IPS-20b (cell line): ENCODE results near the gene ASTN2.

Experiments
- H3K27ac ChIP-seq: one replicate; pipeline ENCODE4 v1.5.1; 2013; ENCODE audit warnings: low read length
- H3K27me3 ChIP-seq: 2 replicates; pipeline ENCODE4 v1.6.1; 2013; ENCODE audit warnings: mild to moderate bottlenecking, low read length, inconsistent platforms; ENCODE audit not compliant: insufficient read depth
- H3K36me3 ChIP-seq: 2 replicates; pipeline ENCODE4 v1.6.1; 2013; ENCODE audit warnings: low read depth, mild to moderate bottlenecking, inconsistent platforms, low read length, moderate library complexity; ENCODE audit not compliant: insufficient read depth
- H3K4me1 ChIP-seq: 2 replicates; pipeline ENCODE4 v1.6.1; 2013; ENCODE audit warnings: mild to moderate bottlenecking, control low read depth, inconsistent platforms, low read length, moderate library complexity; ENCODE audit not compliant: insufficient read depth
- H3K4me3 ChIP-seq: 2 replicates; pipeline ENCODE4 v1.5.1; 2013; ENCODE audit warnings: mild to moderate bottlenecking, low read length, inconsistent platforms
- H3K9ac ChIP-seq: 2 replicates; pipeline ENCODE4 v1.6.1; 2013; ENCODE audit warnings: low read depth, mild to moderate bottlenecking, inconsistent platforms, low read length, moderate library complexity
- H3K9me3 ChIP-seq: 2 replicates; pipeline ENCODE4 v1.6.1; 2013; ENCODE audit warnings: mild to moderate bottlenecking, low read depth, low read length, inconsistent platforms; ENCODE audit not compliant: insufficient read depth

The ASTN2 gene

DNA sequence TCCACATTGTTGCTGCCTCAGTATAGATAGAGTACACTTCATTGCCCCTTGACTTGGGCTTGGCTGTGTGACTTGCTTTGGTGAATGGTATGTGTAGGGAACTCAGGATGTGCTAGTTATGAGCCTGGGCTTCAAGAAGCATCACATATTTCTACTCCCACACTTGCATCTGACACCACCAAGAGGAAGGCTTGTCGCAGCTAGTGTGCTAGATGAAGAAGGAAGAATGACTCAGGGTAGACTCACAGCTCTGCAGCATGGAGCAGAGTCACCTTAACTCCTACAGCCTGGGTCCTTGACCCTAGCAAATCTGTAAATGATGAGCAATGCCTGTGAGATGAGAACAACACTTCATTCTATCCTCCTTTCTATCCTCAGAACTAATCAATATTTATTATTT lies 261.8 kb downstream of the ASTN2 start:
- H3K36me3 ChIP-seq, result no peaks in the 10 kb centered on the region
- H3K4me1 ChIP-seq, result no peaks in the 10 kb centered on the region
- H3K9me3 ChIP-seq, result no peaks in the 10 kb centered on the region
- no peaks in the 10 kb centered on the region for H3K27me3 ChIP-seq
- no peak overlapping the region for H3K4me3 ChIP-seq
- no peak overlapping the region for H3K9ac ChIP-seq
- no peak overlapping the region for H3K27ac ChIP-seq

GRCh38 chr9:117151716-117152115 lies 263.1 kb downstream of the ASTN2 start:
- Histone ChIP-seq H3K27me3 (no peaks in the 10 kb centered on the region), H3K36me3 (no peaks in the 10 kb centered on the region), H3K27ac (no peak overlapping the region), H3K4me1 (no peaks in the 10 kb centered on the region), H3K4me3 (no peak overlapping the region), H3K9ac (no peak overlapping the region), H3K9me3 (no peaks in the 10 kb centered on the region)

- Histone ChIP-seq H3K9me3 (no peaks in the 10 kb centered on the region), H3K9ac (no peak overlapping the region), H3K27me3 (no peaks in the 10 kb centered on the region), H3K36me3 (no peaks in the 10 kb centered on the region), H3K4me3 (no peak overlapping the region), H3K4me1 (no peaks in the 10 kb centered on the region), H3K27ac (no peak overlapping the region)
Measured at GRCh38 chr9:117149996-117150395, 264.9 kb downstream of the ASTN2 start.

- H3K9me3 ChIP-seq, result no peaks in the 10 kb centered on the region
- H3K36me3 ChIP-seq, result no peaks in the 10 kb centered on the region
- no peak overlapping the region for H3K4me3 ChIP-seq
- no peak overlapping the region for H3K9ac ChIP-seq
- H3K4me1 ChIP-seq, result no peaks in the 10 kb centered on the region
- no peak overlapping the region for H3K27ac ChIP-seq
- H3K27me3 ChIP-seq, result no peaks in the 10 kb centered on the region; the same call in 1 of the 2 replicates
Measured at GRCh38 chr9:117145811-117146490, 268.9 kb downstream of the ASTN2 start.

- Histone ChIP-seq H3K4me1 (no peaks in the 10 kb centered on the region), H3K9me3 (no peaks in the 10 kb centered on the region), H3K36me3 (no peaks in the 10 kb centered on the region), H3K27me3 (no peaks in the 10 kb centered on the region; the same call in 1 of the 2 replicates), H3K4me3 (no peak overlapping the region), H3K9ac (no peak overlapping the region), H3K27ac (no peak overlapping the region)
Measured at GRCh38 chr9:117145081-117145480, 269.8 kb downstream of the ASTN2 start.

GRCh38 chr9:117138231-117138630 lies 276.6 kb downstream of the ASTN2 start:
- H3K27me3 ChIP-seq, result no peaks in the 10 kb centered on the region
- H3K4me3 ChIP-seq, result no peak overlapping the region

GRCh38 chr9:117136461-117136860 lies 278.4 kb downstream of the ASTN2 start:
- Histone ChIP-seq H3K27ac (no peak overlapping the region), H3K27me3 (no peaks in the 10 kb centered on the region), H3K36me3 (no peaks in the 10 kb centered on the region; the same call in 1 of the 2 replicates), H3K9me3 (no peaks in the 10 kb centered on the region), H3K9ac (no peak overlapping the region), H3K4me1 (peaks cover 4% of the 10 kb centered on the region), H3K4me3 (no peak overlapping the region)

More at GRCh38 chr9:117138231-117138630, 276.6 kb downstream of the ASTN2 start:
- Histone ChIP-seq H3K27ac (no peak overlapping the region), H3K9me3 (no peaks in the 10 kb centered on the region), H3K9ac (no peak overlapping the region), H3K4me1 (no peaks in the 10 kb centered on the region), H3K36me3 (no peaks in the 10 kb centered on the region; the same call in 1 of the 2 replicates)

- Histone ChIP-seq H3K9me3 (no peaks in the 10 kb centered on the region), H3K27ac (no peak overlapping the region), H3K4me1 (peaks cover 11% of the 10 kb centered on the region), H3K9ac (no peak overlapping the region), H3K27me3 (no peaks in the 10 kb centered on the region), H3K36me3 (no peaks in the 10 kb centered on the region; the same call in 1 of the 2 replicates), H3K4me3 (no peak overlapping the region)
Measured at GRCh38 chr9:117135501-117136098, 279.3 kb downstream of the ASTN2 start.

DNA sequence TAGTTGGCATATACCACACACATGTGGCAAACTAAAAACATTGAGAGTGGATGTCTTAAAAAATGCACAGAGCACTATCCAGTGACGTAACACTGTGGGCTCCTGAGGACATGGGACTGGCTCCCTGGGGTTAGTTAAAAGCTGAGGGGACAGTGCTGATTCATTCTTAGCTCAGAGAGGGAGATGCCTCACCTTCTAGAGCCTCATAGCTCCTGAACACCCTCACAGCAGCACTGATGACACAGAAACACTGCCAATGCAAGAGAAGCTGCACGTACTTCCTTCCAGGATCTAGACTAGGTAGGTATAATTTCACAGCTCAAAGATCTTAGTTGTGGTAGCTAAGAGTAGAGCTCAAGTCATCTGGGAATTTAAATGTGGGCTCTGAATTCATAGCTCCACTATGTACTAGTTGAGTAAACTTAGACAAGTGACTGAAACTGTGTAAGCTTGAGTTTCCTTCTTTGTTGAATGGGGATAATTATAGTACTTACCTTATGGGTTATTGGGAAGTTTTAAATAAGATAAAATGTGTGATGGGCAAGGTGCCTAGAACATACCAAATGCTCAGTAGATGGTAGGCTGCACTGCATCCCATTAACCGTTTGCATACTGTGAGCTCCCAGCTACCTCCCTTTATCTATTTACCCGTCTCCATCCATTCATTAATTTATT lies 279.9 kb downstream of the ASTN2 start:
- no peak overlapping the region for H3K27ac ChIP-seq
- no peaks in the 10 kb centered on the region for H3K9me3 ChIP-seq
- H3K4me1 ChIP-seq, result peaks cover 11% of the 10 kb centered on the region
- H3K9ac ChIP-seq, result no peak overlapping the region
- no peak overlapping the region for H3K4me3 ChIP-seq
- no peaks in the 10 kb centered on the region for H3K27me3 ChIP-seq
- H3K36me3 ChIP-seq, result no peaks in the 10 kb centered on the region; the same call in 1 of the 2 replicates

- peaks cover 11% of the 10 kb centered on the region for H3K4me1 ChIP-seq
- H3K27ac ChIP-seq, result no peak overlapping the region
- no peak overlapping the region for H3K4me3 ChIP-seq
- no peak overlapping the region for H3K9ac ChIP-seq
- no peaks in the 10 kb centered on the region for H3K9me3 ChIP-seq
- no peaks in the 10 kb centered on the region for H3K27me3 ChIP-seq
- H3K36me3 ChIP-seq, result no peaks in the 10 kb centered on the region
Measured at GRCh38 chr9:117126871-117127270, 288.0 kb downstream of the ASTN2 start.

DNA sequence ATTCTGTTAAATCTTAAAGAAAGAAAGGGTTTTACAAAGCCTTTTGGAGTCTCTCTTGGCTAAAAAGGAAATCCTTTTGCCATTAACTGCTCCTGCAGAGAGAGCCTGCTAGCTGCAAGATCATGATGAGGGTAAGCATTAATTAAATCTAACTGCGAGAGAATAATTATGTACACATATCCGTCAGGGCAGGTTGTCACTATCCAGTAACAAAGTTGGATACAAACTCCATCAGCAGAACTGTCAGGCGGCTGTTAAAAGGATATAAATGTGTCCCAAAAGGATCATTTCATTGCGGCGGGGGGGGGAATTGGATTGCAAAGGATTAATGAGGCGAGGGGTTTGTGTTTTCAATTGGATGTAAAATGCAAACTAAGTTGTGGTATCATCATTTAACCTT lies 289.3 kb downstream of the ASTN2 start:
- no peak overlapping the region for H3K9ac ChIP-seq
- no peaks in the 10 kb centered on the region for H3K9me3 ChIP-seq
- H3K27me3 ChIP-seq, result no peaks in the 10 kb centered on the region
- H3K36me3 ChIP-seq, result no peaks in the 10 kb centered on the region
- no peak overlapping the region for H3K27ac ChIP-seq
- no peaks in the 10 kb centered on the region; the same call in 1 of the 2 replicates for H3K4me1 ChIP-seq
- no peak overlapping the region for H3K4me3 ChIP-seq

- Histone ChIP-seq H3K4me3 (no peak overlapping the region), H3K36me3 (no peaks in the 10 kb centered on the region), H3K9me3 (no peaks in the 10 kb centered on the region), H3K9ac (no peak overlapping the region), H3K4me1 (no peaks in the 10 kb centered on the region), H3K27me3 (no peaks in the 10 kb centered on the region), H3K27ac (no peak overlapping the region)
Measured at GRCh38 chr9:117123729-117124128, 291.1 kb downstream of the ASTN2 start.
